HUES48 (cell line): Measurements from ENCODE around the gene PLXNA2.

Experiments used
- H3K27ac ChIP-seq: one replicate; pipeline ENCODE4 v1.7.0; 2013; ENCODE audit warnings: low read depth, low read length, inconsistent platforms
- H3K27me3 ChIP-seq: 2 replicates; pipeline ENCODE4 v1.6.1; 2013; ENCODE audit warnings: mild to moderate bottlenecking, low read length; ENCODE audit not compliant: control insufficient read depth, insufficient read depth
- H3K36me3 ChIP-seq: 2 replicates; pipeline ENCODE4 v1.6.1; 2013; ENCODE audit warnings: low read length; ENCODE audit not compliant: control insufficient read depth, insufficient read depth
- H3K4me1 ChIP-seq: 2 replicates; pipeline ENCODE4 v1.6.1; 2013; ENCODE audit warnings: mild to moderate bottlenecking, low read length; ENCODE audit not compliant: control insufficient read depth, insufficient read depth
- H3K4me3 ChIP-seq: 2 replicates; pipeline ENCODE4 v1.5.1; 2013; ENCODE audit warnings: mild to moderate bottlenecking, low read depth, low read length
- H3K9ac ChIP-seq: 2 replicates; pipeline ENCODE4 v1.6.1; 2013; ENCODE audit warnings: mild to moderate bottlenecking, low read depth, low read length, moderate library complexity
- H3K9me3 ChIP-seq: 2 replicates; pipeline ENCODE4 v1.6.1; 2013; ENCODE audit warnings: low read length; ENCODE audit not compliant: control insufficient read depth, insufficient read depth

The PLXNA2 gene

DNA sequence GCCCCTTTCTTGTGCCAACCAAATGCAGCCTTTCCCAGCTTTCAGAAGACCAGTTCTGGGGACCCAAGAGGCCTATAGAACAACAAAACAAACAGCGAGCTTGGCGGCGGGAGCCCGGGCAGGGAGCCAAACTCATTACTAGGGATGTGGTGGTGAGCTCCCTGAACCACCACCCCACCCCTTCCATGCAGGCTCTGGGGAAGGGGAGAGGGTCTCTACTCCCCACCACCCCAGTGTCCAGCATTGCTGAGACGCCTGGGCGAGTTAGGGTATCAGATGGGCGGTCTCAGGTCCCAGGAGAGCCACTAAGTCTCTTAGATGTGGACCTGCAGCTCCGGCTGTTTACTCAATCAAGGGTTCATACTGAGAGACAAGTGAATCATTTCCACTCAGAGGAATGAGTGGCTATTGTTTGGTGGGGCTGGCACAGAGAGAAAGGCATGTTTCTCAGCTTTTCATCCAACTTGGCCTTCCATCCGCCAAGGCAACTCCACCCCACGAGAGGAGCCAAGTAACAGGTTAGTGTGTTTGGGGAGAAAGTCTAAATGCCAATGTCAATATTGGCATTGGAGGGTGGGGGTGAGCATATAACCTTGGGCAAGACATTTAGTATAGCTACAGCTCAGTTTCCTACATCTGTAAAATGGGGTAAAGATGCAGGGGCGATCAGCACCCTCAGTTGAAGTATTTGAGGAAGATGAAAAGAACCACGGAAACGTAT lies 40.9 kb downstream of the PLXNA2 start:
- H3K36me3 ChIP-seq: no peaks in the 10 kb centered on the region
- H3K27me3 ChIP-seq: no peaks in the 10 kb centered on the region
- peaks cover 4% of the 10 kb centered on the region; the same call in 1 of the 2 replicates for H3K4me1 ChIP-seq
- no peak overlapping the region for H3K9ac ChIP-seq
- no peak overlapping the region for H3K27ac ChIP-seq
- H3K9me3 ChIP-seq: no peaks in the 10 kb centered on the region
- H3K4me3 ChIP-seq: no peak overlapping the region

DNA sequence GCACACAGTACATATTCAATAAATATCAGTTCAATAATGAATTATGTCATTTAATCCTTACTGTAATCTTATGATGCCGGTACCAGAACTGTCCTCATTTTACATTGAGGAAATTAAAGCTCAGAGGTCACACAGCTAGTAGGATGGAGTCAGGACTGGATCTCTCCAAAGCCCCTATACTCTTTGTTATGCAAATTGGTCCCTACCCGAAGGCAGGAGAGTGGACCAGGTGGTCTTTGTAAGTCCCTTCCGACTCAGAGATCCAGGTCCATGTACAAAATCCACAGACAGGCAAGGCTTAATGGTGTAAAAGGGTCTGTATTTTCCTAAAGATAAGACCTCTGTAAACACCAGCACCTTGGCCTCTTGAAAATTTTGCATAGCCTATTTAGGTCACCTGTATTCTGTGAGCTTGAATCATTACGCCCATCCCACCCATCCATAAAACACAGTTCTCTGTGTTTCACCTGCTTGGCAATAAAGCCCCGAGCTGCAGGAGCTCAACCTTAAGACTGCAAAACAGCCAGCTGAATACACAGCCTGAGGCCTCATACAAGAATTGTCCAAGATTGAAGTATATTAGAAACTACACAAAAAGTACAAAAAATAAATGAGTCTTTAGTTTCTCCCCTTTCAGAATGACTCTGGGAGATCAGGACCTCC lies 41.7 kb downstream of the PLXNA2 start:
- no peak overlapping the region for H3K9ac ChIP-seq
- no peaks in the 10 kb centered on the region for H3K9me3 ChIP-seq
- H3K27me3 ChIP-seq: no peaks in the 10 kb centered on the region
- no peak overlapping the region for H3K27ac ChIP-seq
- H3K4me3 ChIP-seq: no peak overlapping the region
- H3K4me1 ChIP-seq: peaks cover 4% of the 10 kb centered on the region; the same call in 1 of the 2 replicates
- H3K36me3 ChIP-seq: no peaks in the 10 kb centered on the region

DNA sequence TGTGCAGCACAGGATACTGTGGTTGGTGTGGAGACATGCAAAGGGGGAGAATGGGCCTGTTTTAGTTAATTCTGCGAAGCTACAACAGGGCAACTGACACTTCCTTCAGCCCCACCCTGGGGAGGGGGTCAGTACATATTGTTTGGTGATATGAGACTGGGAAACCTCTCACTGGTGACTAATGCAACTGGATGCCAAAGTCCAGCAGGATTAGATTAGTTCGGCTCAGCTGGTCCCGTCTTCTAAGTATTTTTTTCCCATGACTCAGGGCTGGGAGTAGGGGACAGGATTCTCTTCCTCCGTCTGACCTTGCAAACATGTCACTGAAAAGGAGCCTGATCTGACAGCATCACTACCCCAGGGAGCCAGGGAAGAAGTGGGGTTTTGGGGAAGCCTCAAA lies 43.0 kb downstream of the PLXNA2 start:
- no peak overlapping the region for H3K27ac ChIP-seq
- no peaks in the 10 kb centered on the region for H3K27me3 ChIP-seq
- H3K4me1 ChIP-seq: peaks cover 4% of the 10 kb centered on the region; the same call in 1 of the 2 replicates
- H3K36me3 ChIP-seq: no peaks in the 10 kb centered on the region
- H3K9ac ChIP-seq: no peak overlapping the region
- no peak overlapping the region for H3K4me3 ChIP-seq
- no peaks in the 10 kb centered on the region for H3K9me3 ChIP-seq

DNA sequence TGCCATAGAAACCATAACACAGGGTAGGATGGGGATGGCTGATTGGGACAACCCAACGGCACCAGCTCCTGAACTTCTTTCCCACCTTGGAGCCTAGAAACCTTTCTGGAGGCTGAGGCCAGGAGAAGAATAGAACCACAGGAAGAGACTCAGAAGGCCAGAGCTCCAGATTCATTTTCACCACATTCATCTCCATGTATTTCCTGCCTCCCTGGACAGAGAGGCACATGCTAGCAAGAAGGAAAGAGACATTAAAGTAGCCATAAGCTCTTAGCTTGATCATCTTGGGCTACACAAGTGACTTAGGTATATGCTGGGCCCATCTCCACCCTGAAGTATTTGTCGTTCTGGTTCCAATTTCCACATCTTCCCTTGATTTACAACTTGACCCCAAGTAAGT lies 44.1 kb downstream of the PLXNA2 start:
- Histone ChIP-seq H3K4me1 (peaks cover 4% of the 10 kb centered on the region; the same call in 1 of the 2 replicates), H3K36me3 (no peaks in the 10 kb centered on the region), H3K27me3 (no peaks in the 10 kb centered on the region), H3K27ac (no peak overlapping the region), H3K9ac (no peak overlapping the region), H3K9me3 (no peaks in the 10 kb centered on the region), H3K4me3 (no peak overlapping the region)

DNA sequence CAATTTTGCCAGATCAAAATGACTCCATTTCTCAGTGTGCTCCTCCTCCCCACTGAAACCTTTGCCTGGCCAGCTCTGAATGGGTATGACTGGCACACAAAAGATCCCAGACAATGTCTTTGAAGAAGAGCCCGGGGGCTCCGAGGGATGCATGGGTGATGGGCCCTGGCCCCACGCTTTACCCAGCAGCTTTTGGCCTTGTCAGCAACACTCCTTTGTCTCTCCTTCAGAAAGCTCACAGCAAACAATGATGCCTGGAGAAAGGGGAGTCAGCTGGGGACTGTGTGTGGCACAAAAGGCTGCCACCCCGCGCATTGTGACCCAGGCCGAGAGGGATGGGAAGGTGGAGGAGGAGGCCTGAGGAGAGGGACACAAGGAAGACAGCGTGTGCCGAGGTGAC lies 45.9 kb downstream of the PLXNA2 start:
- no peak overlapping the region for H3K27ac ChIP-seq
- no peak overlapping the region for H3K9ac ChIP-seq
- no peaks in the 10 kb centered on the region for H3K27me3 ChIP-seq
- H3K4me1 ChIP-seq: peaks cover 4% of the 10 kb centered on the region; the same call in 1 of the 2 replicates
- no peaks in the 10 kb centered on the region for H3K36me3 ChIP-seq
- no peaks in the 10 kb centered on the region for H3K9me3 ChIP-seq
- H3K4me3 ChIP-seq: no peak overlapping the region

DNA sequence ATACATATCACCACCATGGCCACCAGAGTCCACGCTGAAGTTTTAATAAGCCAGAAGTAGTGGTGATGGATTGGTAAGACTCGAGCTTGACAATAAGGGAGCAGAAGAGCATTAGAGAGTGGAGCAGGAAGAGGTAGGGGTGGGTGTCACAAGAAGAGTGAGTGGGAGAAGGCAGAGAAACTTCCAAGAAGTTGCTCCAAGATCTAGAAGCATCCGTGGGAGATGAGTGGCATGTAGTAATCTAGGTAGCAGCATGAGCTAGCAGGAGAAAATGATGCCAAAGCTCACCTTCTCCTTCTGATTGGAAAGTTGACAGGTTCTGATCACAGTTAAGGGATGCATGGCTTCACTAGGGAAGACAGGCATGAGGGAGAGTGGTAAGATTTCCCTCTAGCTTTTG lies 49.2 kb downstream of the PLXNA2 start:
- Histone ChIP-seq H3K4me3 (no peak overlapping the region), H3K27ac (no peak overlapping the region), H3K36me3 (no peaks in the 10 kb centered on the region), H3K9ac (no peak overlapping the region), H3K4me1 (no peaks in the 10 kb centered on the region), H3K9me3 (no peaks in the 10 kb centered on the region), H3K27me3 (no peaks in the 10 kb centered on the region)

DNA sequence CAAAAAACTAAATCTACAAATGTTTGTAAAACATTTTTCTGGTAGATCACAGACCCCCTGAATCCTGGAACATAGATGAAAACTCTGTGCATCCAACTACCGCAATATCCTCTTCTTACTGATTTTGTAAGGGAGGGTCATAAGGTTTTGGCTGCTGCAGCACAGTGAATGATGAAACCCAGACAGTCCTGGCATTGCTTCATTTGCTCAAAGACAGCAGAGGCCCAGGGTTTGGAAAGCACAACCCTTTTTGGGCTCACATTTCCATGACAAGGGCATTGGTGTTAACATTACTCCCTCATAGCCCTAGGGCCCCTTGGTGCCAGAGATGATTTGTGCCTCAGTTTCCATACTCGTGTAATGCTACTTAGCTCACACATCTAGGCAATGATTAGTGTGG lies 51.2 kb downstream of the PLXNA2 start:
- no peaks in the 10 kb centered on the region for H3K4me1 ChIP-seq
- H3K27ac ChIP-seq: no peak overlapping the region
- no peak overlapping the region for H3K4me3 ChIP-seq
- H3K9ac ChIP-seq: no peak overlapping the region
- no peaks in the 10 kb centered on the region for H3K27me3 ChIP-seq
- H3K36me3 ChIP-seq: no peaks in the 10 kb centered on the region
- H3K9me3 ChIP-seq: no peaks in the 10 kb centered on the region

DNA sequence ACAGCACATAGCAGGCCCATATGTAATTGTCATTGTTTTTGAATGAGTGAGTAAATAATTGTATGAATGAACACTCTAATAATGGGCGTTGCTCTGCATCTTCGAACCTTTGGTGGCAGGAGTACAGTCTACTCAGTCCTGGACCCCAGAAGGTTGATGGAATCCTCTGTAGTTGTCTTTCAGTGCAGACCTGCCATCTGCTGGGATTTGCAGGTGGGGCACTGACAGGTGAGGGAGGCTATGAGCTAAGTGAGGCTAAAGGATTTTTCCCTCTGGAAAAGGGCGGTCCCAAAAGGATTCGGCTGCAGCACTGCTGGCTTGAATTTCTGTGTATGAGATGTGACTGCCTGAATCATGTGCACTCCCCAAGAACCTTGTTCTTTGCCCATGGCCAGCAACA lies 53.4 kb downstream of the PLXNA2 start:
- Histone ChIP-seq H3K9me3 (no peaks in the 10 kb centered on the region), H3K27me3 (no peaks in the 10 kb centered on the region), H3K36me3 (no peaks in the 10 kb centered on the region), H3K4me3 (no peak overlapping the region), H3K4me1 (no peaks in the 10 kb centered on the region), H3K9ac (no peak overlapping the region), H3K27ac (no peak overlapping the region)

DNA sequence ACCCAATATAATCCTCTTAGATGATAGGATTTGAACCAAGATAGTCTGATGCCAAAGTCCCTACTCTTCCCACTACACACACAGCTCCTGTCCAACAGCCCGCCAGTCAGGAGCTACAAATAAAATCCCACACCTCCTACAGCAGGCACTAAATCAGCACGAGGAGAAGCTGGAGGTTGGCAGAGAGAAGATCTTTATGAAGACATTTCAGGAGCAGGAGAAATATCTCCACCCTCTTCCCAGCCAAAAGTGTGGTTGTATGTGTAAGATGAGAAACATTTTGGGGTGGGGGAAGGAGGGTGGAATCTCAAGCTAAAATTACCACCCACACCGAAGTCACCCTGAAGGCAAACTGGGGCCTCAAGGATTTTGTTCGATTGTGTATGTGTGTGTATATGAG lies 54.5 kb downstream of the PLXNA2 start:
- H3K4me3 ChIP-seq: no peak overlapping the region
- no peaks in the 10 kb centered on the region for H3K4me1 ChIP-seq
- no peak overlapping the region for H3K27ac ChIP-seq
- H3K27me3 ChIP-seq: no peaks in the 10 kb centered on the region
- H3K36me3 ChIP-seq: no peaks in the 10 kb centered on the region
- no peak overlapping the region for H3K9ac ChIP-seq
- no peaks in the 10 kb centered on the region for H3K9me3 ChIP-seq

DNA sequence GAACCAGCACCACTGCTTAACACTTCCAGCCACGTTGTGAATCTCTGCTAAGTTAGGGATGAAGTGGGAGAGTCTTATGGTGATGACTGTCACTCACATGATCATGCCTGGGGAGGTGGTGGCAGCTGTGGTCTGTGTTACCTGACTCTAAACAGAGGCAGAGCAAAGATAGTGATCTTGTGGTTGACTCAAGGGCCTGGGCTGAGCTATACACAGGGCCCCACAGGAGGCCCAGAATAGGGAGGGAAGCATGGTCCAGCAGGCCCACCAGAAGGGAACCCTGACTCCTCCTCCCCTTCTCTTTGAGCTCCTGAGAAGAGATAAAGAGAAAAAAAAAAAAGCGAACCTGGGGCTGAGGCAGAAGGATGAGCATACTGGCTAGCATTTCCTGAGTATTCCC lies 55.0 kb downstream of the PLXNA2 start:
- no peaks in the 10 kb centered on the region for H3K4me1 ChIP-seq
- no peaks in the 10 kb centered on the region for H3K9me3 ChIP-seq
- no peak overlapping the region for H3K27ac ChIP-seq
- no peak overlapping the region for H3K9ac ChIP-seq
- no peaks in the 10 kb centered on the region for H3K27me3 ChIP-seq
- no peaks in the 10 kb centered on the region for H3K36me3 ChIP-seq
- no peak overlapping the region for H3K4me3 ChIP-seq

DNA sequence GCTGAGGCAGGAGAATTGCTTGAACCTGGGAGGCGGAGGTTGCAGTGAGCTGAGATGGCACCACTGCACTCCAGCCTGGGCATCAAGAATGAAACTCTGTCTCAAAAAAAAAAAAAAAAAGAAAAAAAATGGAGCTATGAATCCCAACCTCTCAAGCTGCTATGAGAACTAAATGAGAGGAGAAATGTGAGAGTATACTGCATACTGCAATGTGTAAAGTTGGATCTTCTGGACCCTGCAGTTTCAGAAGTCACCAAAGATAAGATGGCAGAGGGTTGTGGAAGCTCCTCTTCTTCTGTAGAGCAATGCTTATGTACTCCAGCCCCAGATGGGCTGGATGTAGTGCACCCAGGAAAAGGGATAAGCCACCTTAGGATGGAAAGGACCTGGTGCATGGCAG lies 55.6 kb downstream of the PLXNA2 start:
- H3K9me3 ChIP-seq: no peaks in the 10 kb centered on the region
- no peak overlapping the region for H3K9ac ChIP-seq
- H3K27ac ChIP-seq: no peak overlapping the region
- no peaks in the 10 kb centered on the region for H3K4me1 ChIP-seq
- no peak overlapping the region for H3K4me3 ChIP-seq
- H3K36me3 ChIP-seq: no peaks in the 10 kb centered on the region
- no peaks in the 10 kb centered on the region for H3K27me3 ChIP-seq
